ENCODE results near the gene DIPK1C. TPM values are rescaled to one million over a fixed set of nuclear protein-coding genes. Genes with fewer than 3 reads are reported as not detected.

Gene DIPK1C
- total RNA-seq, 1 experiment from 2014 or later, result not detected

GRCh38 chr18:74453642-74454198 is 3.4 kb downstream of the DIPK1C start (continued):
- TF ChIP-seq ATF3 (IDR thresholded peaks at IDR 0.05) (no peak), POLR2AphosphoS5 (IDR thresholded peaks at IDR 0.05; ENCODE audit: low read depth, low read length) (no peak), FOSL1 (IDR thresholded peaks at IDR 0.05; ENCODE audit: low read depth) (no peak), SRF (IDR thresholded peaks at IDR 0.05; ENCODE audit: low read depth) (no peak)
- TF ChIP-seq, protein P1, sequence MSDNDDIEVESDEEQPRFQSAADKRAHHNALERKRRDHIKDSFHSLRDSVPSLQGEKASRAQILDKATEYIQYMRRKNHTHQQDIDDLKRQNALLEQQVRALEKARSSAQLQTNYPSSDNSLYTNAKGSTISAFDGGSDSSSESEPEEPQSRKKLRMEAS (IDR thresholded peaks at IDR 0.05), result no peak

GRCh38 chr18:74453016-74453566 is 4.0 kb downstream of the DIPK1C start:
- Histone ChIP-seq H3K4me3 (replicated peaks in 1 of 2; ENCODE audit: low read depth in 1 of 2, low read length in 2 of 2) (no peak overlapping the region), H3K27me3 (ENCODE audit: insufficient read depth, low read length) (0 out of 2 replicates have a peak, but pooled peaks cover 4% of the 10 kb centered on the region), H3K9me3 (ENCODE audit: control insufficient read depth in 1 of 2, insufficient read depth in 1 of 2, low read depth in 1 of 2, low read length in 2 of 2) (no peaks in the 10 kb centered on the region), H3K9me2 (ENCODE audit: insufficient read depth) (no peaks in the 10 kb centered on the region), H3K9ac (ENCODE audit: low read length) (no peak overlapping the region), H3K4me1 (ENCODE audit: control insufficient read depth in 1 of 2, insufficient read depth in 2 of 2, low read length in 2 of 2) (no peaks in the 10 kb centered on the region), H3K4me2 (ENCODE audit: low read length) (no peak overlapping the region), H3K27ac (ENCODE audit: low read depth, low read length) (no peak overlapping the region), H2AFZ (ENCODE audit: low read depth, low read length, poor library complexity, severe bottlenecking) (no peak overlapping the region), H4K20me1 (ENCODE audit: insufficient read depth) (no peaks in the 10 kb centered on the region), H3K36me3 (ENCODE audit: control insufficient read depth in 1 of 2, insufficient read depth in 2 of 2, low read length in 2 of 2) (no peaks in the 10 kb centered on the region), H3K79me2 (ENCODE audit: insufficient read depth, low read length) (no peaks in the 10 kb centered on the region)
- ATAC-seq (no peak), DNase-seq (ENCODE audit: low read depth, low spot score) (no peak)
- ChIA-PET RAD21 (ENCODE audit: low non-redundant PET in 1 of 2, low total read pairs in 2 of 2, uncharacterized antibody in 2 of 2, unreplicated experiment in 2 of 2) (no interaction called here), CTCF (no interaction called here), POLR2A (no interaction called here)
- intact Hi-C loops (cut with micrococcal nuclease), result no loop called here
- TF ChIP-seq EZH2phosphoT487 (IDR thresholded peaks at IDR 0.05; ENCODE audit: borderline replicate concordance), result no peak
- no peak for TF ChIP-seq ZBTB33 (IDR thresholded peaks at IDR 0.05; ENCODE audit: extremely low read depth, insufficient replicate concordance, low read length)
- no peak for TF ChIP-seq SP1 (IDR thresholded peaks at IDR 0.05; ENCODE audit: low read depth)
- TF ChIP-seq ZNF274 (IDR thresholded peaks at IDR 0.05; ENCODE audit: low read depth, low read length), result no peak
- no peak for TF ChIP-seq CEBPB (IDR thresholded peaks at IDR 0.05; ENCODE audit: low read depth)
- TF ChIP-seq FOSL1 (IDR thresholded peaks at IDR 0.05; ENCODE audit: low read depth), result no peak
- BruUV-seq (replicated peaks), result no TSS peak
